SU-DHL-6 (cell line): ENCODE data around the gene SDCBP2.

Experiments
- H2AFZ ChIP-seq: fragments of 200-600 bp; sonication (generic); 2 replicates; pipeline ENCODE4 v1.6.1; 2014; ENCODE audit warnings: low read depth, mild to moderate bottlenecking, moderate library complexity, mixed read lengths, antibody characterized with exemption, low read length; ENCODE audit not compliant: severe bottlenecking
- H3F3A ChIP-seq: fragments of 200-600 bp; shearing (Covaris generic); 2 replicates; pipeline ENCODE4 v1.6.0; 2016; ENCODE audit warnings: antibody characterized with exemption, mild to moderate bottlenecking; ENCODE audit not compliant: insufficient read depth
- H3K27ac ChIP-seq: fragments of 200-600 bp; sonication (generic); 2 replicates; pipeline ENCODE4 v1.5.1; 2016; ENCODE audit warnings: low read depth, mild to moderate bottlenecking, low read length, moderate library complexity, mixed read lengths
- H3K27me3 ChIP-seq: fragments of 200-600 bp; sonication (generic), shearing (Covaris generic); 2 replicates; pipeline ENCODE4 v1.6.0; 2014; ENCODE audit warnings: mild to moderate bottlenecking, low read length
- H3K36me3 ChIP-seq: fragments of 200-600 bp; sonication (generic); 2 replicates; pipeline ENCODE4 v1.6.1; 2014; ENCODE audit warnings: mild to moderate bottlenecking, low read length, mixed read lengths
- H3K4me2 ChIP-seq: fragments of 300-600, 200-600 bp; shearing (Covaris generic), sonication (generic); 2 replicates; pipeline ENCODE4 v1.6.0; 2014; ENCODE audit warnings: low read length, low read depth, mild to moderate bottlenecking; ENCODE audit not compliant: poor library complexity, severe bottlenecking
- H3K4me3 ChIP-seq: fragments of 200-600 bp; sonication (generic); 2 replicates; pipeline ENCODE4 v1.5.1; 2014; ENCODE audit warnings: antibody characterized with exemption, low read length, mild to moderate bottlenecking, mixed read lengths; ENCODE audit not compliant: insufficient read depth, poor library complexity, severe bottlenecking
- H3K79me2 ChIP-seq: fragments of 200-600 bp; sonication (generic); 2 replicates; pipeline ENCODE4 v1.6.1; 2014; ENCODE audit warnings: mild to moderate bottlenecking, low read length, moderate library complexity; ENCODE audit not compliant: insufficient read depth
- H3K9ac ChIP-seq: fragments of 200-600 bp; sonication (generic); 2 replicates; pipeline ENCODE4 v1.7.0; 2014; ENCODE audit warnings: mild to moderate bottlenecking, low read length
- H3K9me2 ChIP-seq: fragments of 200-600 bp; sonication (generic); replicated peaks from 2 replicates; pipeline ENCODE4 v1.6.1; 2014; ENCODE audit warnings: low read length; ENCODE audit not compliant: insufficient read depth
- H3K9me3 ChIP-seq: fragments of 200-600 bp; sonication (generic); 2 replicates; pipeline ENCODE4 v1.6.1; 2014; ENCODE audit warnings: low read length, mixed read lengths; ENCODE audit not compliant: insufficient read depth
- H4K20me1 ChIP-seq: fragments of 200-600 bp; sonication (generic); 2 replicates; pipeline ENCODE4 v1.6.1; 2014; ENCODE audit warnings: low read depth, mild to moderate bottlenecking, antibody characterized with exemption, low read length, moderate library complexity, mixed read lengths
- CTCF ChIP-seq: fragments of 200-600 bp; sonication (generic); IDR thresholded peaks from one replicate; pipeline ENCODE4 v1.5.1; 2017; ENCODE audit warnings: antibody characterized with exemption, mild to moderate bottlenecking, low read length, moderate library complexity; ENCODE audit not compliant: insufficient read depth, poor library complexity, severe bottlenecking
- EZH2phosphoT487 ChIP-seq: fragments of 200-600 bp; sonication (generic), shearing (Covaris generic); conservative IDR thresholded peaks from 2 replicates; pipeline ENCODE4 v1.6.1; 2018; ENCODE audit warnings: mild to moderate bottlenecking, antibody characterized with exemption, low read length, moderate library complexity, mixed read lengths

The SDCBP2 gene

GRCh38 chr20:1323830-1324597 lies 4.9 kb downstream of the SDCBP2 start:
- Histone ChIP-seq H3F3A (no peaks in the 10 kb centered on the region), H3K9me2 (no peaks in the 10 kb centered on the region), H3K4me3 (no peak overlapping the region), H3K27me3 (no peaks in the 10 kb centered on the region), H3K9me3 (no peaks in the 10 kb centered on the region), H3K27ac (no peak overlapping the region), H2AFZ (peak overlapping the region; percentile 64), H3K79me2 (peaks cover 36% of the 10 kb centered on the region), H3K9ac (peak overlapping the region; percentile 90), H4K20me1 (no peaks in the 10 kb centered on the region), H3K4me2 (peak overlapping the region; percentile 82), H3K36me3 (no peaks in the 10 kb centered on the region)
- TF ChIP-seq CTCF (no peak), EZH2phosphoT487 (no peak)

- TF ChIP-seq CTCF (no peak), EZH2phosphoT487 (no peak)
- H3K27ac ChIP-seq = no peak overlapping the region
These were observed 5.7 kb downstream of the SDCBP2 start for GRCh38 chr20:1323256-1323655.

GRCh38 chr20:1322511-1323245 lies 6.3 kb downstream of the SDCBP2 start:
- no peak overlapping the region for H3K4me3 ChIP-seq
- no peak overlapping the region for H3K4me2 ChIP-seq
- no peak overlapping the region for H3K9ac ChIP-seq
- TF ChIP-seq CTCF (no peak), EZH2phosphoT487 (no peak)
- H3K79me2 ChIP-seq = peaks cover 24% of the 10 kb centered on the region
- H2AFZ ChIP-seq = no peak overlapping the region
- no peaks in the 10 kb centered on the region for H3K9me3 ChIP-seq
- H3K9me2 ChIP-seq = no peaks in the 10 kb centered on the region
- no peaks in the 10 kb centered on the region for H3K36me3 ChIP-seq
- no peaks in the 10 kb centered on the region for H4K20me1 ChIP-seq
- no peak overlapping the region for H3K27ac ChIP-seq
- H3F3A ChIP-seq = no peaks in the 10 kb centered on the region
- no peaks in the 10 kb centered on the region for H3K27me3 ChIP-seq

More at GRCh38 chr20:1323256-1323655, 5.7 kb downstream of the SDCBP2 start:
- H4K20me1 ChIP-seq = no peaks in the 10 kb centered on the region
- no peaks in the 10 kb centered on the region for H3K9me2 ChIP-seq
- H3F3A ChIP-seq = no peaks in the 10 kb centered on the region
- no peaks in the 10 kb centered on the region for H3K27me3 ChIP-seq
- no peak overlapping the region for H2AFZ ChIP-seq
- no peak overlapping the region for H3K4me3 ChIP-seq
- no peak overlapping the region for H3K9ac ChIP-seq
- H3K36me3 ChIP-seq = no peaks in the 10 kb centered on the region
- no peak overlapping the region for H3K4me2 ChIP-seq
- no peaks in the 10 kb centered on the region for H3K9me3 ChIP-seq
- peaks cover 30% of the 10 kb centered on the region for H3K79me2 ChIP-seq
